GM19240 (cell line): ENCODE measurements around the gene PLA1A.
"Not testable (repeated sequence)": the region's sequence is repeated elsewhere in the genome, so short reads cannot be mapped to it uniquely, and the experiment has no call there.

Experiments used
- DNase-seq: peaks from one replicate; pipeline ENCODE4 v3.0.0; 2011; ENCODE audit warnings: low spot score; ENCODE audit not compliant: insufficient read length

PLA1A gene

GRCh38 chr3:119662604-119663373 lies 65.1 kb downstream of the PLA1A start:
- DNase-seq, result no peak

- no peak for DNase-seq
Observed at GRCh38 chr3:119663885-119664284, 66.2 kb downstream of the PLA1A start.

GRCh38 chr3:119664370-119664769 lies 66.7 kb downstream of the PLA1A start:
- no peak for DNase-seq

- no peak for DNase-seq
Observed at GRCh38 chr3:119664850-119665379, 67.2 kb downstream of the PLA1A start.

- no peak for DNase-seq
Observed at GRCh38 chr3:119665954-119666559, 68.4 kb downstream of the PLA1A start.

- DNase-seq, result no peak
Observed at GRCh38 chr3:119669906-119670570, 72.4 kb downstream of the PLA1A start.

- no peak for DNase-seq
Observed at GRCh38 chr3:119672776-119673175, 75.1 kb downstream of the PLA1A start.

- DNase-seq, result no peak
Observed at GRCh38 chr3:119673875-119674274, 76.2 kb downstream of the PLA1A start.

- no peak for DNase-seq
Observed at GRCh38 chr3:119675188-119675874, 77.6 kb downstream of the PLA1A start.

GRCh38 chr3:119676020-119676419 lies 78.3 kb downstream of the PLA1A start:
- no peak for DNase-seq

GRCh38 chr3:119676771-119677640 lies 79.3 kb downstream of the PLA1A start, which contains the start of gene COX17:
Gene COX17 (minus strand): TSS chr3:119677406. CDS start chr3:119677310, 96 bp downstream.
- peak; percentile 91 for DNase-seq

GRCh38 chr3:119677641-119677934 lies 79.9 kb downstream of the PLA1A start:
- DNase-seq, result no peak

GRCh38 chr3:119678209-119678608 lies 80.5 kb downstream of the PLA1A start:
- DNase-seq, result not testable (repeated sequence)
